Karpas-422 (cell line): Measurements from ENCODE around the gene SCARF2. TPM values are rescaled to one million over a fixed set of nuclear protein-coding genes. Genes with fewer than 3 reads are reported as not detected.
A peak's percentile ranks its signal among the peaks of the same experiment; 100 is the strongest.

Experiments
- DNase-seq: peaks from one replicate; pipeline ENCODE4 v3.0.0-alpha.2; 2015
- H2AFZ ChIP-seq: fragments of 200-600 bp; sonication (generic); 2 replicates; pipeline ENCODE4 v1.6.1; 2014; ENCODE audit warnings: antibody characterized with exemption, low read length, mixed read lengths
- H3K27ac ChIP-seq: fragments of 200-600 bp; sonication (generic); 2 replicates; pipeline ENCODE4 v1.5.1; 2014; ENCODE audit warnings: mild to moderate bottlenecking, low read length, moderate library complexity
- H3K27me3 ChIP-seq: fragments of 200-600 bp; sonication (generic); 2 replicates; pipeline ENCODE4 v1.6.1; 2014; ENCODE audit warnings: low read length, mixed read lengths
- H3K36me3 ChIP-seq: fragments of 200-600 bp; sonication (generic); 2 replicates; pipeline ENCODE4 v1.6.1; 2014; ENCODE audit warnings: low read length, mixed read lengths; ENCODE audit not compliant: insufficient read depth
- H3K4me1 ChIP-seq: fragments of 200-600 bp; sonication (generic); 2 replicates; pipeline ENCODE4 v1.6.1; 2014; ENCODE audit warnings: mild to moderate bottlenecking, low read length, mixed read lengths
- H3K4me2 ChIP-seq: fragments of 200-600 bp; sonication (generic); 2 replicates; pipeline ENCODE4 v1.6.1; 2014; ENCODE audit warnings: low read length, low read depth, mild to moderate bottlenecking; ENCODE audit not compliant: poor library complexity, severe bottlenecking
- H3K4me3 ChIP-seq: fragments of 200-600 bp; sonication (generic); 2 replicates; pipeline ENCODE4 v1.5.1; 2014; ENCODE audit warnings: mild to moderate bottlenecking, antibody characterized with exemption, low read length, mixed read lengths
- H3K79me2 ChIP-seq: fragments of 200-600 bp; sonication (generic); 2 replicates; pipeline ENCODE4 v1.6.1; 2014; ENCODE audit warnings: mild to moderate bottlenecking, low read length, mixed read lengths
- H3K9ac ChIP-seq: fragments of 200-600 bp; sonication (generic); 2 replicates; pipeline ENCODE4 v1.6.0; 2014; ENCODE audit warnings: low read length
- H3K9me2 ChIP-seq: fragments of 200-600 bp; sonication (generic), shearing (Covaris generic); replicated peaks from 2 replicates; pipeline ENCODE4 v1.6.0; 2014; ENCODE audit warnings: mild to moderate bottlenecking, low read length, moderate library complexity; ENCODE audit not compliant: insufficient read depth
- H3K9me3 ChIP-seq: fragments of 300-700, 200-600 bp; sonication (generic); 2 replicates; pipeline ENCODE4 v1.6.1; 2014; ENCODE audit warnings: low read length, mixed read lengths
- H4K20me1 ChIP-seq: fragments of 200-600 bp; sonication (generic); 2 replicates; pipeline ENCODE4 v1.6.1; 2014; ENCODE audit warnings: mild to moderate bottlenecking, antibody characterized with exemption, low read length, low read depth; ENCODE audit not compliant: insufficient read depth
- total RNA-seq: library from RNA; depleted of rRNA; stranded (reverse); fragments of >200 nt; shearing (Covaris generic); gene quantifications from 2 replicates; pipeline ENCODE4 v1.2.3, GENCODE V29; 2014; ENCODE audit warnings: low replicate concordance

The SCARF2 gene
- total RNA-seq, 1 experiment from 2014 or later: 0.67 TPM

GRCh38 chr22:20464912-20465758 lies 27.5 kb upstream of the SCARF2 start:
- no peak overlapping the region for H3K4me2 ChIP-seq
- H3K4me3 ChIP-seq: no peak overlapping the region
- no peak overlapping the region for H3K9ac ChIP-seq

GRCh38 chr22:20464096-20464614 lies 26.5 kb upstream of the SCARF2 start:
- Histone ChIP-seq H2AFZ (peak overlapping the region; percentile 54), H3K9me2 (no peaks in the 10 kb centered on the region), H3K9me3 (no peaks in the 10 kb centered on the region), H3K4me1 (peaks cover 27% of the 10 kb centered on the region), H3K4me3 (peak overlapping the region; percentile 56), H3K4me2 (peak overlapping the region; percentile 74), H3K9ac (peak overlapping the region; percentile 69), H3K27ac (peak overlapping the region; percentile 94), H4K20me1 (no peaks in the 10 kb centered on the region), H3K27me3 (no peaks in the 10 kb centered on the region), H3K36me3 (no peaks in the 10 kb centered on the region), H3K79me2 (0 out of 2 replicates have a peak, but pooled peaks cover 3% of the 10 kb centered on the region)
- peak; percentile 63 for DNase-seq

More at GRCh38 chr22:20464912-20465758, 27.5 kb upstream of the SCARF2 start:
- no peak overlapping the region for H2AFZ ChIP-seq
- H3K9me2 ChIP-seq: no peaks in the 10 kb centered on the region
- no peaks in the 10 kb centered on the region for H3K36me3 ChIP-seq
- 0 out of 2 replicates have a peak, but pooled peaks cover 3% of the 10 kb centered on the region for H3K79me2 ChIP-seq
- H3K27me3 ChIP-seq: no peaks in the 10 kb centered on the region
- peaks cover 27% of the 10 kb centered on the region for H3K4me1 ChIP-seq
- H4K20me1 ChIP-seq: no peaks in the 10 kb centered on the region
- DNase-seq: no peak
- H3K9me3 ChIP-seq: no peaks in the 10 kb centered on the region
- H3K27ac ChIP-seq: peak overlapping the region; percentile 94; the same call in 1 of the 2 replicates

- Histone ChIP-seq H3K27me3 (no peaks in the 10 kb centered on the region), H4K20me1 (no peaks in the 10 kb centered on the region), H3K4me3 (peak overlapping the region; percentile 56), H3K27ac (peak overlapping the region; percentile 94), H3K9me2 (no peaks in the 10 kb centered on the region), H3K79me2 (0 out of 2 replicates have a peak, but pooled peaks cover 3% of the 10 kb centered on the region), H3K9ac (peak overlapping the region; percentile 69), H3K9me3 (no peaks in the 10 kb centered on the region), H3K4me1 (peaks cover 27% of the 10 kb centered on the region), H3K4me2 (peak overlapping the region; percentile 74), H2AFZ (peak overlapping the region; percentile 54), H3K36me3 (no peaks in the 10 kb centered on the region)
- peak; percentile 88 for DNase-seq
Observed at GRCh38 chr22:20463324-20464095, 25.9 kb upstream of the SCARF2 start.

DNA sequence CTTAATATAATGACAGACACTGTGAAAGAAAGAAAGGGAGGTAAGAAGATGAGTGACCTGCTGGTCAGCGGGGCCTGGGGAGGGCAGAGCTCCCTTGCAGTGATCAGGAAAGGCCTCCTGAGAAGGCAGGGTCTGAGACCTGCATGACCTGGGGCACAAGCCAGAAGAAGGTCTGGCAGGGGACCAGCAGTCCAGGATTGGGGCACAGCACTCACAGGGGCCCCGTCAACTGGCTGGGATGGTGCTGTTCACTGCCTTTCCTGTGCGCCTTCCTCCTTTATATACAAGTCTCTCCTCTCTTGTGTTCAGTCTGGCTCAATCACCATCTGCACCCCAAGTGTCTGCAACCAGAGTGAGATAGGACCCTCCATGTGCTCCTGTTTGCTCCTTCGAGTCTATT lies 22.2 kb upstream of the SCARF2 start:
- Histone ChIP-seq H3K9me2 (no peaks in the 10 kb centered on the region), H3K4me2 (no peak overlapping the region), H3K9me3 (no peaks in the 10 kb centered on the region), H3K27ac (no peak overlapping the region), H3K9ac (no peak overlapping the region), H3K79me2 (0 out of 2 replicates have a peak, but pooled peaks cover 3% of the 10 kb centered on the region), H4K20me1 (no peaks in the 10 kb centered on the region), H3K4me1 (peaks cover 27% of the 10 kb centered on the region), H2AFZ (no peak overlapping the region), H3K36me3 (no peaks in the 10 kb centered on the region), H3K27me3 (no peaks in the 10 kb centered on the region), H3K4me3 (no peak overlapping the region)
- no peak for DNase-seq

- H3K9me3 ChIP-seq: no peaks in the 10 kb centered on the region
- H2AFZ ChIP-seq: no peak overlapping the region
- H3K79me2 ChIP-seq: 0 out of 2 replicates have a peak, but pooled peaks cover 3% of the 10 kb centered on the region
- H3K9me2 ChIP-seq: no peaks in the 10 kb centered on the region
- H3K27ac ChIP-seq: no peak overlapping the region
- H3K36me3 ChIP-seq: no peaks in the 10 kb centered on the region
- no peak for DNase-seq
- H3K4me1 ChIP-seq: peaks cover 20% of the 10 kb centered on the region
- H3K4me2 ChIP-seq: no peak overlapping the region
- H3K4me3 ChIP-seq: no peak overlapping the region
- H3K9ac ChIP-seq: no peak overlapping the region
- H3K27me3 ChIP-seq: no peaks in the 10 kb centered on the region
- H4K20me1 ChIP-seq: no peaks in the 10 kb centered on the region
Observed at GRCh38 chr22:20459152-20459542, 21.5 kb upstream of the SCARF2 start.

DNA sequence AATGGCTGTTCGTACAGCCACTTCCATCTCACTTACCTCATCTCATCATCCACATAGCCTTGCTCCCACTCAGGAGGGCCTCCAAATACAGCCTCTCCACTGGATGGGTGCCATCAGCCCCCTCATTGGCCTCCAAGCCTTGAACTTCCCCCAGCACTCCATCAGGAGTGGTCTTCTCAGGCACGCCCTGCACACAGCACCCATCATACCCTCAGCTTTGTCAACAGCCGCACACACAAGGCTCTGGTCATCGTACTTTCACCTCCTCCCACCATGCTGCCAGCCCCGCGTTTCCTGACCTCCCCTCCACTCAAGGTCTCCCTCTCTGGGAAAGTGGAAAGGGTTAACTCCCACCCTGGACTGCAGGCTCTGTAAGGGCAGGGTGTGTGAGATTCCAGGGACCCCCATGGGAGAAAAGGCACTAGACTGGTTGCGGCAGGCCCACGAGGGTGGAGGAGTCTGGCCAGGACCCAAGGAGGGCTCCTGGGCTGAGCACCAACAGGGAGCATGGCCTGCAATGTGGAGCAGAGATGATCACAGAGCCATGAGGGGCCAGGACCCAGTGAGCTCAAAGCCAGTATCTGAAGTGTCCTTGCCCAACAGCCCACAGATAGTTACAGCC lies 21.0 kb upstream of the SCARF2 start:
- Histone ChIP-seq H2AFZ (no peak overlapping the region), H3K9me3 (no peaks in the 10 kb centered on the region), H3K4me3 (no peak overlapping the region), H3K27me3 (no peaks in the 10 kb centered on the region), H3K36me3 (no peaks in the 10 kb centered on the region), H3K27ac (no peak overlapping the region), H3K4me1 (peaks cover 15% of the 10 kb centered on the region), H3K9ac (no peak overlapping the region), H3K4me2 (no peak overlapping the region), H4K20me1 (no peaks in the 10 kb centered on the region), H3K79me2 (0 out of 2 replicates have a peak, but pooled peaks cover 3% of the 10 kb centered on the region), H3K9me2 (no peaks in the 10 kb centered on the region)
- DNase-seq: no peak

DNA sequence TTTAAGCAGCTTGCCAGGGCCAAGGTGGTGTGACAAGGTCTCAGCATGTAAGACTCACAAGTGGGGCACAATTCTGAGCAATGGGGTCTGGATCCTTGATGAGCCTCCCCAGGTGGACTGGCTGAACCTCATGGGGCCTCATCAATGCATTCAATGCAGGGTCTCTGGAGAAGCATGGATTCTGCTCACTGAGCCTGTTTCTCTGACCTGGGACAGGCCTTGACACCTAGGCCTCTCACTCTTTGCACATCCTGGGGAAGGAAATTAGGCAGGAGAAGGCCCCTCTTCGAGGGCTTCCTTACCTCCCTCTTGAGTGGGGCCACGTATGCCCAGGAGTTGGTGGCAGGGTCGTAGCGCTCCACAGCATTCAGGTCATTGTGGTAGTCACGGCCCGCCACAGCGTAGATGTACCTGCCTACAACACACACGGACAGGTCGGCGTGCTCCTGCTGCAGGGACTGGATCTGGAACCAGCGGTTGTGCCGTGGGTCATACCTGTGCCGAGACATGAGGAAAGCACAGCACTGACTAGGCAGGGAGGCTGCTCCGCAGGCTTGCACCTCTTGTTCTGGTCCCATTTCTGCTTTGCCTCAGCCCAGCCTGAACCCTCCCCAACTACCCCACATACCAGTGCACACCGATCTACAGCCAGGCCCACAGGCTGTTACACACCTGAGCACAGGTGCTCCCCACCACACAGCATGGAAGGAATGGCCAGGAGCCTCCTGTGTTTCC lies 20.0 kb upstream of the SCARF2 start:
- no peak overlapping the region for H3K4me2 ChIP-seq

More for the DNA sequence above, 20.0 kb upstream of the SCARF2 start:
- Histone ChIP-seq H3K9me2 (no peaks in the 10 kb centered on the region), H3K27ac (no peak overlapping the region), H3K27me3 (no peaks in the 10 kb centered on the region), H3K9ac (no peak overlapping the region), H3K9me3 (no peaks in the 10 kb centered on the region), H2AFZ (no peak overlapping the region), H3K36me3 (no peaks in the 10 kb centered on the region), H3K79me2 (0 out of 2 replicates have a peak, but pooled peaks cover 3% of the 10 kb centered on the region), H3K4me1 (peaks cover 5% of the 10 kb centered on the region), H4K20me1 (no peaks in the 10 kb centered on the region), H3K4me3 (no peak overlapping the region)
- no peak for DNase-seq
